Muscle of leg (tissue), 11 donors: ENCODE results near the gene PGM3. TPM values are rescaled to one million over a fixed set of nuclear protein-coding genes. Genes with fewer than 3 reads are reported as not detected.
"Not testable (repeated sequence)": the region's sequence is repeated elsewhere in the genome, so short reads cannot be mapped to it uniquely, and the experiment has no call there.

Source experiments
- DNase-seq: peaks from one replicate; pipeline ENCODE4 v3.0.0; 2013
- H3K27ac ChIP-seq: one replicate; pipeline ENCODE4 v1.5.1; 2013; ENCODE audit warnings: mild to moderate bottlenecking, low read length, control low read depth
- H3K27me3 ChIP-seq: one replicate; pipeline ENCODE4 v1.6.1; 2013; ENCODE audit warnings: low read length; ENCODE audit not compliant: control insufficient read depth, insufficient read depth
- H3K36me3 ChIP-seq: one replicate; pipeline ENCODE4 v1.6.1; 2013; ENCODE audit warnings: low read length; ENCODE audit not compliant: control insufficient read depth, insufficient read depth
- H3K4me1 ChIP-seq: one replicate; pipeline ENCODE4 v1.6.1; 2013; ENCODE audit warnings: low read length; ENCODE audit not compliant: control insufficient read depth, insufficient read depth
- H3K4me3 ChIP-seq: one replicate; pipeline ENCODE4 v1.5.1; 2013; ENCODE audit warnings: low read length, control low read depth
- H3K9me3 ChIP-seq: replicated peaks from 2 replicates; pipeline ENCODE4 v1.6.1; 2013; ENCODE audit warnings: low read depth, low read length; ENCODE audit not compliant: control insufficient read depth
- WGBS: methylation state at CpG from one replicate; pipeline ENCODE4 v1.1.5; 2013; ENCODE audit warnings: missing lambda C conversion rate; ENCODE audit not compliant: insufficient coverage; 5-methylcytosine and 5-hydroxymethylcytosine counted together
- polyA plus RNA-seq, 8 donors: library from polyadenylated mRNA; unstranded; fragments of 120-200 nt; gene quantifications; one replicate each; pipeline versions ENCODE4 v1.2.1 to v1.2.3, GENCODE V29; 2013; ENCODE audit warnings: inconsistent platforms in 1 of 8, low replicate concordance in 1 of 8; ENCODE audit not compliant: insufficient read length in 8 of 8, insufficient read depth in 1 of 8
- total RNA-seq: library from RNA; stranded (reverse); fragments of 120-200 nt; gene quantifications from one replicate; pipeline ENCODE4 v1.2.4, GENCODE V29; 2013

PGM3 gene
- total and polyA plus RNA-seq, 9 donors = 27.7 to 52.9 (median 36.1) TPM

DNA sequence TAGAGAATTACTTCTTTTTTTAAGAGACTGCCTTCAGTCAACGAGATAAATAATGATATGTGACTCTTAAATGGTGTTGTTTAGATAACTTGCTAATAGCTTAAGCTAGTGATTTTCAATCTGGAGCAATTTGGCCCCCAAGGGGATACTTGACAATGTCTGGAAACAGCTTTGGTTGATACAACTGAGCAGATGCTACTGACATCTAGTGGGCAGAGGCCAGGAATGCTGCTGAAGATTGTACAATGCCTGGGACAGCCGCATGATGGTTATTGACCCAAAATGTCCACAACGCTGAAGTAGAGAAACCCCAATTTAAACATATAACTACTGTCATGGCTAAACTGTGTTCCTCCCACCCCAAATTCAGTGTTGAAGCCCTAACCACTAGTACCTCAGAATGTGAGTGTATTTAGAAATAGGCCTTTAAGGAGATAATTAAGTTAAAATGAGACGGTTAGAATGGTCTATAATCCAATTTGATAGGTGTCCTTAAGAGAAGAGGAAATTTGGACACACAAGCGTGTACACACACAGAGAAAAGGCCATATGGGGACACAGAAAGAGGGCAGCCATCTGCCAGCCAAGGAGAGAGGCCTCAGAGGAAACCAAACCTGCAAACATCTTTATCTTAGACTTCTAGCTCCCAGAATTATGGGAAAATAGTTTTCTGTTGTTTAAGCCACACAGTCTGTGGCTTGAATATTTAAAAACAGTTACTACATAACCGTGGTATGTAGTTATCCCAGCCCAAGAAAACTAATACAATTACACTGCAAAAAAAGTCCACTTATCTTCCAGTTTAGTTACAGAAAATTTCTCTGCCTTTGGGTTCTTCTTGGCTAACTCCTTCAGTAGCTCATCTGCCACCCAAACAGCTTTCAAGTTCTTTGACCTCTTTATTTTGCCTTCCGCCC lies 22.3 kb upstream of the PGM3 start:
- peak; percentile 89 for DNase-seq
- no peak overlapping the region for H3K27ac ChIP-seq
- H3K4me1 ChIP-seq = no peaks in the 10 kb centered on the region
- no peaks in the 10 kb centered on the region for H3K9me3 ChIP-seq
- 59% methylated on average over 2 of the region's 7 CpGs for WGBS
- no peak overlapping the region for H3K4me3 ChIP-seq
- no peaks in the 10 kb centered on the region for H3K36me3 ChIP-seq
- no peaks in the 10 kb centered on the region for H3K27me3 ChIP-seq

DNA sequence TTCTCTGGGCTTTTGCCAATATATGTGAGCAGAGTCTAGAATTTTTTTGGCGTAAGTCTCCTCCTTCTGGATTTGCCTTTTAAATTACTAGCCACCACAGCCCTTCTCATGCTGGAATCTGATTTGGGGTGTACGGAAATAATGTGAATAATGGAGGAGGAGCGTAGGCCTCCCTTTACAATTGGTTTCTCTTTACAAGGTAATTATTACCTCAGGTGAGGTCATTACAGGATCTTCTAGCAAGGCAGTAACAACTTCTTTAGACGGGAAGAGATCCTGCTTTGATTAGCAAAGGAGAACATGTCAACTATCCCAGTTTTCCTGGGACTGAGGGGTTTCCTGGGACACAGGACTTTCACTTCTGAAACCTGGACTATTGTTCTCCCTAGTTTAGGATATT lies 9.0 kb upstream of the PGM3 start:
- H3K36me3 ChIP-seq = peaks cover 8% of the 10 kb centered on the region
- no peaks in the 10 kb centered on the region for H3K9me3 ChIP-seq
- DNase-seq = no peak
- no peaks in the 10 kb centered on the region for H3K4me1 ChIP-seq
- no peak overlapping the region for H3K27ac ChIP-seq
- no peak overlapping the region for H3K4me3 ChIP-seq
- WGBS = 40% methylated on average over 1 of the region's 4 CpGs
- H3K27me3 ChIP-seq = no peaks in the 10 kb centered on the region

- H3K36me3 ChIP-seq = peaks cover 22% of the 10 kb centered on the region
- no peak overlapping the region for H3K4me3 ChIP-seq
- no CpG with 5 or more reads among the region's 2 CpGs for WGBS
- H3K27me3 ChIP-seq = no peaks in the 10 kb centered on the region
- no peaks in the 10 kb centered on the region for H3K4me1 ChIP-seq
- H3K27ac ChIP-seq = no peak overlapping the region
- no peaks in the 10 kb centered on the region for H3K9me3 ChIP-seq
- no peak for DNase-seq
Observed at GRCh38 chr6:83199863-83200225, 6.8 kb upstream of the PGM3 start.

GRCh38 chr6:83199173-83199862 lies 6.3 kb upstream of the PGM3 start:
- WGBS = no CpG with 5 or more reads among the region's 5 CpGs
- Histone ChIP-seq H3K9me3 (no peaks in the 10 kb centered on the region), H3K27ac (no peak overlapping the region), H3K4me3 (no peak overlapping the region), H3K36me3 (peaks cover 22% of the 10 kb centered on the region), H3K27me3 (no peaks in the 10 kb centered on the region), H3K4me1 (peaks cover 2% of the 10 kb centered on the region)
- DNase-seq = no peak

DNA sequence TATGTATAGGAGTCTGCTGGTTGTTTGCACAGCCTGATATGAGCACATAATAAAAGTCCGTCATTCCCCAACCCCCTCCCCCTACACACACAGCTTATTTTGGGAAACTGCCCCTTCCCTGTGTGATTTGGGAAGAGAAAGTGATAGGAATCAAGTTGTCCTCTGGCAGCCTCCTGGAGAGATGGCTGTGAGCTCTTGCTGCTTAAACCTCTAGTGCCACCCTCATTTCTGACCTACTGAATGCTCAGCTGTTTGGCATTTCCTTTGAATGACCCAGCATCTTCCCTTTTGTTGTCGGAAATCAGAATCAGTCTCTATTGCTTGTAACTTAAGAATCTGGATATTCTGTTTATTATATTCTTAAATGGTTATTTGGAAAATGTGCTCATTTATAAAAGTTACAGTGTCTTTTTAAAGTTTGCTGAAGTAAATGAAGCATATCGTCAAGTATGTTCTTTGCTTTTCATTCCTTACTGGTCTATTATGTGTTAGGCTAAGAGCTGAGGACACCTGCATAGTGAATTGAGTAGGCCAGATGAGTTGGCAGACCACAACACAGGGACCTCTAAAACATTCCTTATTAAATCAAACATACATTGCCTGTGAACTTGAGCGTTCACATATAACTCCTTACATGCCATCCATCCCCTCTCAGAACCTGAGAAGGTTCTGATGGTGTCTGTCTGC lies 5.6 kb upstream of the PGM3 start:
- H3K36me3 ChIP-seq = peaks cover 22% of the 10 kb centered on the region
- H3K27me3 ChIP-seq = no peaks in the 10 kb centered on the region
- 100% methylated on average over 1 of the region's 4 CpGs for WGBS
- no peaks in the 10 kb centered on the region for H3K9me3 ChIP-seq
- peaks cover 7% of the 10 kb centered on the region for H3K4me1 ChIP-seq
- no peak overlapping the region for H3K4me3 ChIP-seq
- no peak for DNase-seq
- H3K27ac ChIP-seq = no peak overlapping the region

- Histone ChIP-seq H3K4me1 (peaks cover 7% of the 10 kb centered on the region), H3K27me3 (no peaks in the 10 kb centered on the region), H3K4me3 (peak overlapping the region; percentile 87), H3K9me3 (no peaks in the 10 kb centered on the region), H3K36me3 (peaks cover 34% of the 10 kb centered on the region), H3K27ac (peak overlapping the region; percentile 91)
- DNase-seq = peak; percentile 44
- 3% methylated on average over 42 of the region's 44 CpGs for WGBS
Observed at GRCh38 chr6:83193747-83194566, 892 bp upstream of the PGM3 start.

DNA sequence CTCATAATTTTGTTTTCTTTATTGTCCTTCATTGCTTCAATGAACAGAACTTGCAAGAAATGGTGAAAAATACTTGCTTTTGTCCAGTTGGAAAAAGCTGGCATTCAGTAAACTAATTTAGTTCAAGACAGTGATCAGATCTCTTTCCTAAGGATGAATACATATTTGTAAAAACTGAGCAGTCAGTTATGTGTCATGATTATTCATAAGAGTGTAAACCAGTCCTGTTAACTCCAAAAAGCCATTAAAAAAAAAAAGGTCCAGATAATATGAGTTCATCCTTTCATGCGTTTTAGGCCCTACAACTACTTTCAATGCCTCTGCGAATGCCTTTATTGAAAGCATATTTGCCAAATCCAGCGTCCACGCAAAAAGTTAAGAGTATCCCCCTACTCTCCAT lies 609 bp downstream of the PGM3 start:
- DNase-seq = no peak
- Histone ChIP-seq H3K27ac (peak overlapping the region; percentile 91), H3K36me3 (peaks cover 35% of the 10 kb centered on the region), H3K27me3 (no peaks in the 10 kb centered on the region), H3K4me1 (peaks cover 7% of the 10 kb centered on the region), H3K9me3 (no peaks in the 10 kb centered on the region), H3K4me3 (peak overlapping the region; percentile 87)
- WGBS = 0% methylated on average over 4 of the region's 4 CpGs

GRCh38 chr6:83191974-83192373 lies 1.1 kb downstream of the PGM3 start:
- not testable (repeated sequence) for H3K27ac ChIP-seq, DNase-seq, H3K4me1 ChIP-seq, H3K9me3 ChIP-seq, H3K27me3 ChIP-seq
- H3K36me3 ChIP-seq = peaks cover 31% of the 10 kb centered on the region
- WGBS = 90% methylated on average over 13 of the region's 18 CpGs
- peak overlapping the region; percentile 87 for H3K4me3 ChIP-seq

GRCh38 chr6:83190626-83191025 lies 2.4 kb downstream of the PGM3 start:
- H3K36me3 ChIP-seq = peaks cover 29% of the 10 kb centered on the region
- WGBS = no CpG with 5 or more reads among the region's 6 CpGs
- DNase-seq = no peak
- peaks cover 7% of the 10 kb centered on the region for H3K4me1 ChIP-seq
- H3K4me3 ChIP-seq = no peak overlapping the region
- H3K9me3 ChIP-seq = no peaks in the 10 kb centered on the region
- no peaks in the 10 kb centered on the region for H3K27me3 ChIP-seq
- no peak overlapping the region for H3K27ac ChIP-seq
